Measurements from ENCODE around the gene CD4. TPM values are rescaled to one million over a fixed set of nuclear protein-coding genes. Genes with fewer than 3 reads are reported as not detected.
"Not testable (repeated sequence)": the region's sequence is repeated elsewhere in the genome, so short reads cannot be mapped to it uniquely, and the experiment has no call there.

CD4 gene
- total RNA-seq (100 to 1,000 TPM; 164 to 267 (median 246) TPM), polyA plus RNA-seq (100 to 1,000 TPM; 364 to 576 TPM), total RNA-seq (232 reads per million, percentile 94 among the genes with 10 or more reads in this experiment)

- peaks cover 48 to 82% (median 70%) of the 10 kb centered on the region in 7 donors for H3K4me1 Mint-ChIP-seq
- POLR2A ChIA-PET, result interaction anchor here (0.5 to 2.7 kb wide), 30 partner anchors 9 to 327 kb away, joined by 3 to 23 read pairs (median 4); partner anchors contain the start of genes CDCA3, COPS7A, ENO2 and GPR162
- no peaks in the 10 kb centered on the region for H3K36me3 ChIP-seq (ENCODE audit: control insufficient read depth in 2 of 3, insufficient read depth in 3 of 3, low read length in 3 of 3)
- peak within 1 kb of the TSS; percentile 87 for H3K4me3 ChIP-seq (ENCODE audit: low read length)
- no peaks in the 10 kb centered on the region for H3K27me3 Mint-ChIP-seq
- intact Hi-C loops (cut with micrococcal nuclease), result loop anchor here (1.0 to 2.0 kb wide), 5 partner anchors 10 to 65 kb away; partner anchors contain the start of genes MLF2 (in 2 of the 2), COPS7A (in 1 of the 2), LAG3 (in 1 of the 2) and USP5 (in 1 of the 2)
- CTCF ChIA-PET, result interaction anchor here (0.9 to 3.2 kb wide), 11 partner anchors 8 to 46 kb away, joined by 3 to 15 read pairs (median 6); partner anchors contain the start of genes LAG3, MLF2, P3H3 and PTMS
- ATAC-seq (peak; percentile 63), DNase-seq (peak in 8 of 9 donors; percentile 74 to 83 (median 80))
- no peaks in the 10 kb centered on the region for H3K27me3 ChIP-seq (ENCODE audit: control insufficient read depth in 2 of 2, insufficient read depth in 2 of 2, low read length in 2 of 2)
- peak within 1 kb of the TSS; percentile 85 to 99 (median 96) for H3K4me3 Mint-ChIP-seq
- H3K27ac Mint-ChIP-seq, result peak within 1 kb of the TSS; percentile 92 to 99 (median 97)
- H3K9me3 ChIP-seq (ENCODE audit: control insufficient read depth in 2 of 3, low read length in 3 of 3), result no peaks in the 10 kb centered on the region
- H3K4me1 ChIP-seq (ENCODE audit: control insufficient read depth in 2 of 2, insufficient read depth in 2 of 2, low read length in 2 of 2), result peaks cover 0 to 47% of the 10 kb centered on the region in 2 donors
- H3K36me3 Mint-ChIP-seq, result peaks cover 0 to 21% (median 0%) of the 10 kb centered on the region in 5 donors
- peak within 1 kb of the TSS; percentile 86 for H3K27ac ChIP-seq (ENCODE audit: low read depth, low read length)
- no peaks in the 10 kb centered on the region for H3K9me3 Mint-ChIP-seq
Measured at GRCh38 chr12:6788972-6789924, at the start of gene CD4. Gene CD4 (plus strand): TSS chr12:6789528. CDS start chr12:6800139, 10,611 bp downstream.

GRCh38 chr12:6742080-6742479, 47.2 kb upstream of the CD4 start:
- peaks cover 0 to 16% (median 0%) of the 10 kb centered on the region in 5 donors for H3K36me3 Mint-ChIP-seq
- CTCF ChIA-PET, result interaction anchor here (1.2 to 1.9 kb wide), 2 partner anchors 11 to 92 kb away, joined by 3 to 8 read pairs; partner anchors contain the start of gene MLF2
- peaks cover 12 to 20% (median 16%) of the 10 kb centered on the region in 7 donors for H3K4me1 Mint-ChIP-seq
- POLR2A ChIA-PET, result interaction anchor here (1.3 kb wide), 1 partner anchor 11 kb away, joined by 4 read pairs; the partner anchor contains the start of gene MLF2
- H3K27me3 Mint-ChIP-seq; H3K27me3 ChIP-seq (ENCODE audit: control insufficient read depth in 2 of 2, insufficient read depth in 2 of 2, low read length in 2 of 2); DNase-seq; ATAC-seq; H3K36me3 ChIP-seq (ENCODE audit: control insufficient read depth in 2 of 3, insufficient read depth in 3 of 3, low read length in 3 of 3); H3K9me3 ChIP-seq (ENCODE audit: control insufficient read depth in 2 of 3, low read length in 3 of 3); H3K4me3 ChIP-seq (ENCODE audit: low read length); intact Hi-C loops (cut with micrococcal nuclease); H3K27ac Mint-ChIP-seq; H3K9me3 Mint-ChIP-seq; H3K27ac ChIP-seq (ENCODE audit: low read depth, low read length); H3K4me3 Mint-ChIP-seq: not testable (repeated sequence)
- peaks cover 0 to 13% of the 10 kb centered on the region in 2 donors for H3K4me1 ChIP-seq (ENCODE audit: control insufficient read depth in 2 of 2, insufficient read depth in 2 of 2, low read length in 2 of 2)

GRCh38 chr12:6742834-6743233, 46.5 kb upstream of the CD4 start:
- peaks cover 0 to 13% of the 10 kb centered on the region in 2 donors for H3K4me1 ChIP-seq (ENCODE audit: control insufficient read depth in 2 of 2, insufficient read depth in 2 of 2, low read length in 2 of 2)
- no peak overlapping the region for H3K4me3 ChIP-seq (ENCODE audit: low read length)
- CTCF ChIA-PET, result interaction anchor here (1.9 kb wide), 1 partner anchor 10 kb away, joined by 8 read pairs; the partner anchor contains the start of gene MLF2
- H3K27ac ChIP-seq (ENCODE audit: low read depth, low read length), result no peak overlapping the region
- Mint-ChIP-seq H3K36me3 (peaks cover 5 to 24% (median 5%) of the 10 kb centered on the region in 5 donors), H3K27me3 (no peaks in the 10 kb centered on the region), H3K4me3 (no peak overlapping the region), H3K27ac (no peak overlapping the region), H3K9me3 (no peaks in the 10 kb centered on the region), H3K4me1 (peaks cover 12 to 22% (median 18%) of the 10 kb centered on the region in 7 donors)
- peaks cover 0 to 16% (median 0%) of the 10 kb centered on the region in 3 experiments for H3K36me3 ChIP-seq (ENCODE audit: control insufficient read depth in 2 of 3, insufficient read depth in 3 of 3, low read length in 3 of 3)
- ATAC-seq (no peak), DNase-seq (no peak)
- POLR2A ChIA-PET, result interaction anchor here (1.3 kb wide), 1 partner anchor 10 kb away, joined by 4 read pairs; the partner anchor contains the start of gene MLF2
- H3K9me3 ChIP-seq (ENCODE audit: control insufficient read depth in 2 of 3, low read length in 3 of 3), result no peaks in the 10 kb centered on the region
- no peaks in the 10 kb centered on the region for H3K27me3 ChIP-seq (ENCODE audit: control insufficient read depth in 2 of 2, insufficient read depth in 2 of 2, low read length in 2 of 2)
- intact Hi-C loops (cut with micrococcal nuclease), result no loop called here

GRCh38 chr12:6743300-6743699, 46.0 kb upstream of the CD4 start:
- Mint-ChIP-seq H3K36me3 (peaks cover 9 to 27% (median 10%) of the 10 kb centered on the region in 5 donors), H3K4me1 (peaks cover 12 to 25% (median 19%) of the 10 kb centered on the region in 7 donors)
- H3K27me3 Mint-ChIP-seq; H3K27ac Mint-ChIP-seq; H3K4me3 Mint-ChIP-seq; ATAC-seq; intact Hi-C loops (cut with micrococcal nuclease); DNase-seq; H3K27me3 ChIP-seq (ENCODE audit: control insufficient read depth in 2 of 2, insufficient read depth in 2 of 2, low read length in 2 of 2); H3K9me3 ChIP-seq (ENCODE audit: control insufficient read depth in 2 of 3, low read length in 3 of 3); H3K9me3 Mint-ChIP-seq; H3K4me3 ChIP-seq (ENCODE audit: low read length); H3K27ac ChIP-seq (ENCODE audit: low read depth, low read length): not testable (repeated sequence)
- POLR2A ChIA-PET, result interaction anchor here (1.3 kb wide), 1 partner anchor 9 kb away, joined by 4 read pairs; the partner anchor contains the start of gene MLF2
- H3K36me3 ChIP-seq (ENCODE audit: control insufficient read depth in 2 of 3, insufficient read depth in 3 of 3, low read length in 3 of 3), result peaks cover 0 to 21% (median under 1%) of the 10 kb centered on the region in 3 experiments
- CTCF ChIA-PET, result interaction anchor here (1.9 kb wide), 1 partner anchor 10 kb away, joined by 8 read pairs; the partner anchor contains the start of gene MLF2
- peaks cover 0 to 13% of the 10 kb centered on the region in 2 donors for H3K4me1 ChIP-seq (ENCODE audit: control insufficient read depth in 2 of 2, insufficient read depth in 2 of 2, low read length in 2 of 2)

GRCh38 chr12:6745741-6746525, 43.4 kb upstream of the CD4 start:
- peak overlapping the region; percentile 56 for H3K27ac ChIP-seq (ENCODE audit: low read depth, low read length)
- H3K4me1 ChIP-seq (ENCODE audit: control insufficient read depth in 2 of 2, insufficient read depth in 2 of 2, low read length in 2 of 2), result peaks cover 0 to 13% of the 10 kb centered on the region in 2 donors
- no peaks in the 10 kb centered on the region for H3K9me3 Mint-ChIP-seq
- intact Hi-C loops (cut with micrococcal nuclease), result loop anchor here (1.0 kb wide), 1 partner anchor 22 kb away; the partner anchor contains the start of gene COPS7A (in 2 of the 2)
- peaks cover 13 to 31% (median 21%) of the 10 kb centered on the region in 7 donors for H3K4me1 Mint-ChIP-seq
- H3K36me3 Mint-ChIP-seq, result peaks cover 12 to 33% (median 17%) of the 10 kb centered on the region in 5 donors
- H3K4me3 Mint-ChIP-seq, result peak overlapping the region in 7 of 10 donors; percentile 11 to 61 (median 39)
- peaks cover 4 to 47% (median 10%) of the 10 kb centered on the region in 3 experiments for H3K36me3 ChIP-seq (ENCODE audit: control insufficient read depth in 2 of 3, insufficient read depth in 3 of 3, low read length in 3 of 3)
- ATAC-seq, result peak; percentile 94
- H3K27me3 Mint-ChIP-seq, result no peaks in the 10 kb centered on the region
- ChIA-PET CTCF (interaction anchor here (0.6 to 2.1 kb wide), 2 partner anchors 7 to 13 kb away, joined by 4 to 6 read pairs; partner anchors contain the start of gene MLF2), POLR2A (interaction anchor here (1.2 to 2.5 kb wide), 3 partner anchors 14 to 43 kb away, joined by 3 to 10 read pairs (median 6); partner anchors contain the start of genes CD4 and COPS7A)
- H3K9me3 ChIP-seq (ENCODE audit: control insufficient read depth in 2 of 3, low read length in 3 of 3), result no peaks in the 10 kb centered on the region
- H3K4me3 ChIP-seq (ENCODE audit: low read length), result no peak overlapping the region
- H3K27me3 ChIP-seq (ENCODE audit: control insufficient read depth in 2 of 2, insufficient read depth in 2 of 2, low read length in 2 of 2), result no peaks in the 10 kb centered on the region
- peak overlapping the region; percentile 76 to 96 (median 89) for H3K27ac Mint-ChIP-seq
- peak in 7 of 9 donors; percentile 29 to 59 (median 49) for DNase-seq
